ENCODE measurements around the gene PRKAR1B.

DNA sequence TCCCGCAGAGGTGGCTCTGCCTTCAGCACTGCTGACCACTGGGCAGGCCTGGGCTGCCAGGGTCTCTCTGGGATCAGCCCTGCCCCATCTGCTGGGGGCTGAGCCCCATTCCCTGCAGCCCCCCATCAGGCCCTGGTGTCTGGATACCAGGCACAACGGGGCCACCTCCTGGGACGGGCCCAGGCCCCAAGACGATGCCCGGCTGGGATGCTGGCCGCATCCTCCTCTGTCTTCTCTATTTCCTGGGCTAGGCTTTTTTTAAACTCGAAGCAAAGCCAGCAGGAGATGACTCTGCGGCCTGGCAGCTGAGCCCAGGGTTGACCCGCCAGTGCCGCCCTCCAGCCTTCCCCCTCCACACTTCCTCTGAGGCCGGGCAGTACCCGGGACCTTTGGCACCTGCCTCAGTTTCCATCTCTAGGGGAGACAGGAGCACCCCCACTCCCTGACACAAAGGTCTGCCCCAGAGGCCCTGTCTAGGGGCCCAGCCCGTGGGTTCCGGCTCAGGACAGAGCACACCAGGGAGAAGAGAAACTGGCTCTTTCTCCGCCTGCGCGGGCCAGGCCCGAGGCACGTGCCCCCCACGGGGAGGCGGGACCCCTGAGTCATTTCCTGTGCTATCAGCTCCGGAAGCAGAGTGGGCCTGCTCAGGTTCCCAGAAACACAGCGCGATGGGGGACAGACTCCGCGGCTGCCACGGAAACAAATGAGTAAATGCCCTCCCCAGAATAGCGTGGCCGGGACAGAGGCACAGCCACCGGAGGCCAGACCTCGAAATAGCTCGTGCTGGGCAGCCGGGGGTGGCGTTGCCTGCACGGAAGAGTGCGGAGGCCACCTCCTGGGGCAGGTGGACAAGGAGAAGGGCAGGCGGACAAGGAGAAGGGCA, 122.8 kb downstream of the PRKAR1B start:
- TF ChIP-seq, protein P1, sequence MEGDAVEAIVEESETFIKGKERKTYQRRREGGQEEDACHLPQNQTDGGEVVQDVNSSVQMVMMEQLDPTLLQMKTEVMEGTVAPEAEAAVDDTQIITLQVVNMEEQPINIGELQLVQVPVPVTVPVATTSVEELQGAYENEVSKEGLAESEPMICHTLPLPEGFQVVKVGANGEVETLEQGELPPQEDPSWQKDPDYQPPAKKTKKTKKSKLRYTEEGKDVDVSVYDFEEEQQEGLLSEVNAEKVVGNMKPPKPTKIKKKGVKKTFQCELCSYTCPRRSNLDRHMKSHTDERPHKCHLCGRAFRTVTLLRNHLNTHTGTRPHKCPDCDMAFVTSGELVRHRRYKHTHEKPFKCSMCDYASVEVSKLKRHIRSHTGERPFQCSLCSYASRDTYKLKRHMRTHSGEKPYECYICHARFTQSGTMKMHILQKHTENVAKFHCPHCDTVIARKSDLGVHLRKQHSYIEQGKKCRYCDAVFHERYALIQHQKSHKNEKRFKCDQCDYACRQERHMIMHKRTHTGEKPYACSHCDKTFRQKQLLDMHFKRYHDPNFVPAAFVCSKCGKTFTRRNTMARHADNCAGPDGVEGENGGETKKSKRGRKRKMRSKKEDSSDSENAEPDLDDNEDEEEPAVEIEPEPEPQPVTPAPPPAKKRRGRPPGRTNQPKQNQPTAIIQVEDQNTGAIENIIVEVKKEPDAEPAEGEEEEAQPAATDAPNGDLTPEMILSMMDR (IDR thresholded peaks at IDR 0.05) = no peak
- TF ChIP-seq POLR2AphosphoS5 (IDR thresholded peaks at IDR 0.05) = peak; percentile 43 to 74 (median 63)

Data from stomach (tissue), 4 donors.